BE2C (cell line): ENCODE measurements around the gene KAZN.

Source experiments
- DNase-seq: peaks from one replicate; pipeline ENCODE4 v3.0.0-alpha.2; 2020
- H3K27me3 ChIP-seq: fragments of 250-450 bp; sonication (Bioruptor Pico); 2 replicates; pipeline ENCODE4 v1.5.1; 2020; ENCODE audit warnings: mild to moderate bottlenecking
- H3K36me3 ChIP-seq: fragments of 250-450 bp; sonication (Bioruptor Pico); 2 replicates; pipeline ENCODE4 v1.5.1; 2020; ENCODE audit warnings: mild to moderate bottlenecking
- H3K4me1 ChIP-seq: fragments of 250-450 bp; sonication (Bioruptor Pico); 2 replicates; pipeline ENCODE4 v1.5.1; 2020
- H3K4me3 ChIP-seq: 2 replicates; pipeline ENCODE4 v1.5.1; 2011; ENCODE audit warnings: low read depth, low read length
- H3K9me3 ChIP-seq: fragments of 250-450 bp; sonication (Bioruptor Pico); 2 replicates; pipeline ENCODE4 v1.5.1; 2020
- TF ChIP-seq, protein P1 (sequence below): IDR thresholded peaks from 2 replicates; pipeline ENCODE4 v1.5.1; 2012; ENCODE audit warnings: mild to moderate bottlenecking, low read depth, low read length

KAZN gene

GRCh38 chr1:14606632-14607031 lies 8.1 kb downstream of the KAZN start:
- H3K36me3 ChIP-seq, result no peaks in the 10 kb centered on the region
- no peaks in the 10 kb centered on the region for H3K4me1 ChIP-seq
- TF ChIP-seq, protein P1, sequence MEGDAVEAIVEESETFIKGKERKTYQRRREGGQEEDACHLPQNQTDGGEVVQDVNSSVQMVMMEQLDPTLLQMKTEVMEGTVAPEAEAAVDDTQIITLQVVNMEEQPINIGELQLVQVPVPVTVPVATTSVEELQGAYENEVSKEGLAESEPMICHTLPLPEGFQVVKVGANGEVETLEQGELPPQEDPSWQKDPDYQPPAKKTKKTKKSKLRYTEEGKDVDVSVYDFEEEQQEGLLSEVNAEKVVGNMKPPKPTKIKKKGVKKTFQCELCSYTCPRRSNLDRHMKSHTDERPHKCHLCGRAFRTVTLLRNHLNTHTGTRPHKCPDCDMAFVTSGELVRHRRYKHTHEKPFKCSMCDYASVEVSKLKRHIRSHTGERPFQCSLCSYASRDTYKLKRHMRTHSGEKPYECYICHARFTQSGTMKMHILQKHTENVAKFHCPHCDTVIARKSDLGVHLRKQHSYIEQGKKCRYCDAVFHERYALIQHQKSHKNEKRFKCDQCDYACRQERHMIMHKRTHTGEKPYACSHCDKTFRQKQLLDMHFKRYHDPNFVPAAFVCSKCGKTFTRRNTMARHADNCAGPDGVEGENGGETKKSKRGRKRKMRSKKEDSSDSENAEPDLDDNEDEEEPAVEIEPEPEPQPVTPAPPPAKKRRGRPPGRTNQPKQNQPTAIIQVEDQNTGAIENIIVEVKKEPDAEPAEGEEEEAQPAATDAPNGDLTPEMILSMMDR, result no peak; the same call in 1 of the 2 replicates
- no peak overlapping the region for H3K4me3 ChIP-seq
- H3K27me3 ChIP-seq, result no peaks in the 10 kb centered on the region
- no peaks in the 10 kb centered on the region for H3K9me3 ChIP-seq
- no peak for DNase-seq

DNA sequence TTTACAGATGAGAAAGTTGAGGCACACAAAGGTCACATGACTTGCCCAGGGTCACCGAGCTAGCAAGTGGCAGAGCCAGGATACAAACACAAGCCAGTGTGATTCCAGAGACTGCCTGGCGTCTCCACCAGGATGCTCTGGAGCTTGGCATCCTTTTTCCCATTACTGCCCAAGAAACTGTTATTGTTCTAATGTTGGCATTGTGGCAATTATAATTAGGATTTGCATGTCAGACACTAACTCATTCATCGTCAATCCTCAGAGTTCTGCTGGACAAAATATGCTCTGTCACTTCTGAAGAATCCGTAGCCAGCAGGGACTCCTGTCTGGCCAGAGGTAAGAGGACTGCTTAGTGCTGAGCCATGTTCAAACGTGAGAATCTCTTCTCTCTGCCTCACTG lies 8.8 kb downstream of the KAZN start:
- TF ChIP-seq, protein P1, result no peak

GRCh38 chr1:14608308-14608707 lies 9.8 kb downstream of the KAZN start:
- Histone ChIP-seq H3K9me3 (no peaks in the 10 kb centered on the region), H3K4me1 (no peaks in the 10 kb centered on the region), H3K4me3 (no peak overlapping the region), H3K36me3 (no peaks in the 10 kb centered on the region), H3K27me3 (no peaks in the 10 kb centered on the region)
- DNase-seq, result no peak
- TF ChIP-seq, protein P1, result no peak

More for the DNA sequence above, 8.8 kb downstream of the KAZN start:
- H3K9me3 ChIP-seq, result no peaks in the 10 kb centered on the region
- no peak overlapping the region for H3K4me3 ChIP-seq
- no peaks in the 10 kb centered on the region for H3K27me3 ChIP-seq
- no peaks in the 10 kb centered on the region for H3K36me3 ChIP-seq
- H3K4me1 ChIP-seq, result no peaks in the 10 kb centered on the region
- no peak for DNase-seq

DNA sequence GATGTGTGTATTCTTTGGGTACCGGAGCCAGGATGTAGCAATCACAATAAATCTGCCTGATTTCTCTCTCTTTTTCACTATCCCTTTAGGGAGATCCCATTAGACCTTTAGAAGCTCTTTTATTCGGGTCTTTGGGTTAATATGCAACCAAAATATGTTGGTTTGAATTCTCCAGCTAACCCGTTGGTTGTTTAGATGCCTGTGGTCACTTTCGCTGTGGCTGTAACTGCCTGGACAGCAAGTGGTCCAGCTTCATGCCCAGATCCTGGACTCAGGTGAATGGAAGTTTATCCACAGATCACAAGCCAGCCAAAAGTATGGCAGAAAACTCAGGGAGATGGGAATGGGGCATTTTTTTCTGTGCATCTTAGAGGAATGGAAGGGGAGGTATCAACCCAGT lies 12.3 kb downstream of the KAZN start:
- TF ChIP-seq, protein P1, result no peak
- H3K27me3 ChIP-seq, result no peaks in the 10 kb centered on the region

DNA sequence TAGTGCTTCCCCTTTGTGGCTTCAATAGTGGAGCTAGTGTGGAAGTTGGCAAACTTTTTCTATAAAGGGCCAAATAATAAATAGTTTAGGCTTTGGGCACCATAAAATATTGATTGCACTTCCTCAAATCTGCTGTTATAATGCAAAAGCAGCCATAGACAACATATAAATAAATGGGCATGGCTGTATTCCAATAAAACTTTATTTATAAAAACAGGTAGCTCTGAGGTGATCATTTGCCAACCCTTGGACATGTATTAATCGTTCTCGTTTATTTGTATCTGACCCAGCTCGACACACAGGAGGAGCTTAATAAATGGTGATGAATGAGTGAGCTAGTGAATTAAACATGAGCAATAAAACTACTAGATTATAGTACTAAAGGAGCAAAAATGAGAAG lies 13.3 kb downstream of the KAZN start:
- H3K9me3 ChIP-seq, result no peaks in the 10 kb centered on the region
- DNase-seq, result no peak
- no peak overlapping the region for H3K4me3 ChIP-seq
- H3K27me3 ChIP-seq, result no peaks in the 10 kb centered on the region
- H3K36me3 ChIP-seq, result no peaks in the 10 kb centered on the region
- TF ChIP-seq, protein P1, result no peak
- no peaks in the 10 kb centered on the region for H3K4me1 ChIP-seq

More for the DNA sequence above, 12.3 kb downstream of the KAZN start:
- Histone ChIP-seq H3K9me3 (no peaks in the 10 kb centered on the region), H3K4me1 (no peaks in the 10 kb centered on the region), H3K4me3 (no peak overlapping the region), H3K36me3 (no peaks in the 10 kb centered on the region)
- no peak for DNase-seq

DNA sequence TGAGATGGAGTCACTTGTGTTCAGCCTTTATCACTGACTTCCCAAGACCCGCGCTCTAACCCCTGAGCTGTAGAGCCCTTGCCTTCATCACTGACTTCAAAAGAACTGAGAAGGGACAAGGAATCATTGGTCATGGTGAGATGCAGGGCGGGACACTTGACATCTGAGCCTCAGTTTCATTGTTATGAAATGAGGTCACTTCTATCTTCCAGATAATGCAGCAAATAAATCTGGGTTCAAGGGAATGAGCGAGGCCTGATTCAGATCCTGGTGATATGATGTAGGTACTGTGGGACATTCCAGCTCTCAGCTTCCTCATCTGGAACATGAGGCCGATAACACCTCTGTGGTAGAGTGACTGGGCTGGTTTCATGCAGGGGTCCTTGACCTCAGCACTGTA lies 13.8 kb downstream of the KAZN start:
- no peak for DNase-seq
- Histone ChIP-seq H3K27me3 (no peaks in the 10 kb centered on the region), H3K4me3 (no peak overlapping the region), H3K9me3 (no peaks in the 10 kb centered on the region), H3K36me3 (no peaks in the 10 kb centered on the region), H3K4me1 (no peaks in the 10 kb centered on the region)
- TF ChIP-seq, protein P1, result no peak
